GM23338 (cell line): ENCODE data around the gene BLOC1S6. TPM values are rescaled to one million over a fixed set of nuclear protein-coding genes. Genes with fewer than 3 reads are reported as not detected.

Source experiments
- ATAC-seq: fragments of 200-7000 bp; cut with Tn5 transposase; 3 replicates; pipeline ENCODE4 v1.9.1; 2020
- DNase-seq: peaks from one replicate; pipeline ENCODE4 v3.0.0-alpha.2; 2015; ENCODE audit warnings: low spot score
- H2AFZ ChIP-seq: fragments of 200-600 bp; sonication (generic); 2 replicates; pipeline ENCODE4 v1.8.0; 2016; ENCODE audit warnings: antibody characterized with exemption, mild to moderate bottlenecking, moderate library complexity
- H3F3A ChIP-seq: fragments of 200-600 bp; sonication (generic); replicated peaks from 2 replicates; pipeline ENCODE4 v1.8.0; 2017; ENCODE audit warnings: antibody characterized with exemption, mixed run types, low read depth
- H3K27ac ChIP-seq: fragments of 200-600 bp; sonication (generic); 2 replicates; pipeline ENCODE4 v1.6.1; 2016; ENCODE audit warnings: low read depth
- H3K27me3 ChIP-seq: fragments of 200-600 bp; sonication (generic); 2 replicates; pipeline ENCODE4 v1.8.0; 2016; ENCODE audit warnings: mild to moderate bottlenecking, mixed run types, moderate library complexity; ENCODE audit not compliant: insufficient read depth
- H3K36me3 ChIP-seq: fragments of 200-600 bp; sonication (generic); 2 replicates; pipeline ENCODE4 v1.8.0; 2016; ENCODE audit warnings: mild to moderate bottlenecking; ENCODE audit not compliant: insufficient read depth
- H3K4me1 ChIP-seq: fragments of 200-600 bp; sonication (generic); 2 replicates; pipeline ENCODE4 v1.8.0; 2016; ENCODE audit warnings: mild to moderate bottlenecking, moderate library complexity; ENCODE audit not compliant: insufficient read depth
- H3K4me2 ChIP-seq: fragments of 200-600 bp; sonication (generic); 2 replicates; pipeline ENCODE4 v1.7.1; 2017; ENCODE audit warnings: mixed run types
- H3K4me3 ChIP-seq: fragments of 200-600 bp; sonication (generic); 2 replicates; pipeline ENCODE4 v1.6.1; 2016; ENCODE audit warnings: mixed run types
- H3K79me2 ChIP-seq: fragments of 200-600 bp; sonication (generic); replicated peaks from 2 replicates; pipeline ENCODE4 v1.8.0; 2017; ENCODE audit warnings: mild to moderate bottlenecking; ENCODE audit not compliant: insufficient read depth
- H3K9me2 ChIP-seq: fragments of 200-600 bp; sonication (generic); 2 replicates; pipeline ENCODE4 v1.8.0; 2017; ENCODE audit not compliant: insufficient read depth
- H4K20me1 ChIP-seq: fragments of 200-600 bp; sonication (generic); replicated peaks from 2 replicates; pipeline ENCODE4 v1.8.0; 2017; ENCODE audit warnings: mild to moderate bottlenecking; ENCODE audit not compliant: insufficient read depth
- H3K27ac Mint-ChIP-seq: 2 replicates; pipeline ENCODE4 v1.8.0; 2020; ENCODE audit warnings: inconsistent platforms, mild to moderate bottlenecking, moderate library complexity, mixed read lengths
- H3K27me3 Mint-ChIP-seq: 3 replicates; pipeline ENCODE4 v1.8.0; 2022; ENCODE audit warnings: low read depth, mild to moderate bottlenecking, moderate library complexity, mixed read lengths, inconsistent platforms; ENCODE audit not compliant: insufficient read depth, poor library complexity
- H3K36me3 Mint-ChIP-seq: 3 replicates; pipeline ENCODE4 v1.8.0; 2021; ENCODE audit warnings: low read depth, mild to moderate bottlenecking, inconsistent platforms, moderate library complexity, mixed read lengths
- H3K4me1 Mint-ChIP-seq: 3 replicates; pipeline ENCODE4 v1.8.0; 2020; ENCODE audit warnings: mild to moderate bottlenecking, inconsistent platforms, mixed read lengths
- H3K4me3 Mint-ChIP-seq: 3 replicates; pipeline ENCODE4 v1.8.0; 2021; ENCODE audit warnings: moderate library complexity, mild to moderate bottlenecking, inconsistent platforms, mixed read lengths
- H3K9me3 Mint-ChIP-seq: 3 replicates; pipeline ENCODE4 v1.8.0; 2020; ENCODE audit warnings: moderate library complexity, mild to moderate bottlenecking, inconsistent platforms, mixed read lengths
- JUNB ChIP-seq: IDR thresholded peaks from one replicate; pipeline ENCODE4 v1.6.1; 2016; ENCODE audit warnings: antibody characterized with exemption; ENCODE audit not compliant: unreplicated experiment
- POLR2AphosphoS5 ChIP-seq: IDR thresholded peaks from 2 replicates; pipeline ENCODE4 v1.6.1; 2016; ENCODE audit warnings: antibody characterized with exemption, low read depth
- ZNF331 ChIP-seq: fragments of 250-450 bp; sonication (Bioruptor Pico); IDR thresholded peaks from 2 replicates; pipeline ENCODE4 v1.5.0; 2020; ENCODE audit warnings: low read depth, mild to moderate bottlenecking, moderate library complexity
- polyA plus RNA-seq: library from polyadenylated mRNA; unstranded; fragments of >200 nt; fragmentation: Nextera tagmentation; extraction: Ambion mirVana; gene quantifications from 2 replicates; pipeline ENCODE4 v1.2.1, GENCODE V29; 2016
- total RNA-seq: library from RNA; depleted of rRNA; stranded (reverse); fragments of >200 nt; shearing (Covaris generic); gene quantifications from 2 replicates; pipeline ENCODE4 v1.2.3, GENCODE V29; 2014
- TF ChIP-seq, protein P1 (sequence below), 2 experiments: fragments of 200-600 bp in 1 of 2; sonication (generic) in 1 of 2; conservative IDR thresholded peaks; 2 replicates each; pipeline versions ENCODE4 v1.5.1 to v1.6.1; 2016 to 2017; ENCODE audit warnings: antibody characterized with exemption in 2 of 2, low read depth in 2 of 2, mild to moderate bottlenecking in 2 of 2, moderate library complexity in 1 of 2
- TF ChIP-seq, protein P2 (sequence below): IDR thresholded peaks from 2 replicates; pipeline ENCODE4 v1.6.1; 2016; ENCODE audit warnings: antibody characterized with exemption
- TF ChIP-seq, protein P3 (sequence below): fragments of 250-450 bp; sonication (Bioruptor Pico); IDR thresholded peaks from 2 replicates; pipeline ENCODE4 v1.5.0; 2020; ENCODE audit warnings: mild to moderate bottlenecking, moderate library complexity

BLOC1S6 gene
- total and polyA plus RNA-seq, 2 experiments from 2014 or later = 20.9 to 28.4 TPM

DNA sequence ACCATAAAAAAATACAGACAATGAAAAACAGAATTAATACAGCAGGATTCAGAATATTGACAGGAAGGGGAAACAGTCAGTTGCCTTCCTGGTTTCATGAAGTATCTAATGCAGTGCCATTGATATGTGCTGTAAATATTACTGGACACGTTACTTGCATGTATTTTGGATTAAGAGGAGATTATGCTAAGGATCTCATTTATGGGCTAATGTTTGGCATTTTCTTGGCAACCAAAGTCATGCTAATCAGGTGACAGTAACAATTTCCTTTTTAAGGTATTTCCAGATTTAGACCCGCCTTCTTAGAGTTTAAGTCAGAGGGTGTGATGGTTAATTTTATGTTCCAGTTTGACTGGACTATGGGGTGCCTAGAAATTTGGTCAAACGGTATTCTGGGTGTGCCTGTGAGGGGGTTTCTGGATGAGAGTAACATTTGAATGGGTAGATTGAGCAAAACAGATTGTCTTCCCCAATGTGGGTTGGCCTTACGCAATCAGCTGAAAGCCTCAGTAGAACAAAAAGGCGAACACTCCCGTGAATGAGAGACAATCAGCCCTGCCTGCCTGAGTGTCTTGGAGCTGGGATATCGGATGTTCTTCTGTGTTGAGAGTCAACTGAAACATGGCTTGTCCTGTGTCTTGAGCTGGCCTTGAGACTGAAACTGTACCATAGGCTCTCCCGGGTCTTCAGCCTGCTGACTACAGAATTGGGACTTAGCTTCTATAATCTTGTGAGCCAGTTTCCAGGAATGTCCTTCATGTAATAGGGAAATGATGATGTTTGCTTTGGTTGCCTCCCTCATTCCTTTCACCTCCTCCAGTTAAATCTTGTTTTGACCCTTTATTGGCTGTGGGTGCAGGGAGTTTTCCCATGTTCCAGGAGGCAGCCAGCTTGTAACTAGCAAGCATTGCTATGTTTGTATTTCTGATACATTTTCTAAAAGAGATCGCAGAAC lies 58.1 kb downstream of the BLOC1S6 start:
- Mint-ChIP-seq H3K9me3 (peaks cover 68% of the 10 kb centered on the region), H3K27me3 (peaks cover 1% of the 10 kb centered on the region), H3K36me3 (peaks cover 2% of the 10 kb centered on the region; the same call in 2 of the 3 replicates), H3K27ac (no peak overlapping the region), H3K4me3 (no peak overlapping the region), H3K4me1 (no peaks in the 10 kb centered on the region)
- H3K27me3 ChIP-seq = no peaks in the 10 kb centered on the region
- no peak overlapping the region for H3K4me3 ChIP-seq
- H3K9me2 ChIP-seq = no peaks in the 10 kb centered on the region
- no peaks in the 10 kb centered on the region for H4K20me1 ChIP-seq
- no peak overlapping the region for H3K4me2 ChIP-seq
- no peaks in the 10 kb centered on the region for H3F3A ChIP-seq
- ATAC-seq (no peak), DNase-seq (no peak)
- H3K4me1 ChIP-seq = no peaks in the 10 kb centered on the region
- no peak overlapping the region for H2AFZ ChIP-seq
- TF ChIP-seq, protein P1, sequence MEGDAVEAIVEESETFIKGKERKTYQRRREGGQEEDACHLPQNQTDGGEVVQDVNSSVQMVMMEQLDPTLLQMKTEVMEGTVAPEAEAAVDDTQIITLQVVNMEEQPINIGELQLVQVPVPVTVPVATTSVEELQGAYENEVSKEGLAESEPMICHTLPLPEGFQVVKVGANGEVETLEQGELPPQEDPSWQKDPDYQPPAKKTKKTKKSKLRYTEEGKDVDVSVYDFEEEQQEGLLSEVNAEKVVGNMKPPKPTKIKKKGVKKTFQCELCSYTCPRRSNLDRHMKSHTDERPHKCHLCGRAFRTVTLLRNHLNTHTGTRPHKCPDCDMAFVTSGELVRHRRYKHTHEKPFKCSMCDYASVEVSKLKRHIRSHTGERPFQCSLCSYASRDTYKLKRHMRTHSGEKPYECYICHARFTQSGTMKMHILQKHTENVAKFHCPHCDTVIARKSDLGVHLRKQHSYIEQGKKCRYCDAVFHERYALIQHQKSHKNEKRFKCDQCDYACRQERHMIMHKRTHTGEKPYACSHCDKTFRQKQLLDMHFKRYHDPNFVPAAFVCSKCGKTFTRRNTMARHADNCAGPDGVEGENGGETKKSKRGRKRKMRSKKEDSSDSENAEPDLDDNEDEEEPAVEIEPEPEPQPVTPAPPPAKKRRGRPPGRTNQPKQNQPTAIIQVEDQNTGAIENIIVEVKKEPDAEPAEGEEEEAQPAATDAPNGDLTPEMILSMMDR (conservative IDR thresholded peaks at IDR 0.05; ENCODE audit: low read depth in 2 of 2) = no peak
- TF ChIP-seq ZNF331 (CRISPR knock-in tag) (no peak), JUNB (no peak)
- TF ChIP-seq, protein P2, sequence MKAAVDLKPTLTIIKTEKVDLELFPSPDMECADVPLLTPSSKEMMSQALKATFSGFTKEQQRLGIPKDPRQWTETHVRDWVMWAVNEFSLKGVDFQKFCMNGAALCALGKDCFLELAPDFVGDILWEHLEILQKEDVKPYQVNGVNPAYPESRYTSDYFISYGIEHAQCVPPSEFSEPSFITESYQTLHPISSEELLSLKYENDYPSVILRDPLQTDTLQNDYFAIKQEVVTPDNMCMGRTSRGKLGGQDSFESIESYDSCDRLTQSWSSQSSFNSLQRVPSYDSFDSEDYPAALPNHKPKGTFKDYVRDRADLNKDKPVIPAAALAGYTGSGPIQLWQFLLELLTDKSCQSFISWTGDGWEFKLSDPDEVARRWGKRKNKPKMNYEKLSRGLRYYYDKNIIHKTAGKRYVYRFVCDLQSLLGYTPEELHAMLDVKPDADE = no peak
- no peak overlapping the region for H3K27ac ChIP-seq
- H3K79me2 ChIP-seq = no peaks in the 10 kb centered on the region
- no peaks in the 10 kb centered on the region for H3K36me3 ChIP-seq

- peaks cover 6% of the 10 kb centered on the region; the same call in 2 of the 3 replicates for H3K36me3 Mint-ChIP-seq
- H3K27ac Mint-ChIP-seq = no peak overlapping the region
- Histone ChIP-seq H4K20me1 (no peaks in the 10 kb centered on the region), H3K4me2 (no peak overlapping the region), H3K4me3 (no peak overlapping the region), H3K36me3 (no peaks in the 10 kb centered on the region), H3F3A (no peaks in the 10 kb centered on the region), H3K27me3 (no peaks in the 10 kb centered on the region), H3K4me1 (no peaks in the 10 kb centered on the region), H3K9me2 (no peaks in the 10 kb centered on the region), H3K79me2 (no peaks in the 10 kb centered on the region), H3K27ac (no peak overlapping the region), H2AFZ (no peak overlapping the region)
- DNase-seq = no peak
- H3K4me1 Mint-ChIP-seq = no peaks in the 10 kb centered on the region
- H3K4me3 Mint-ChIP-seq = no peak overlapping the region
- H3K27me3 Mint-ChIP-seq = peaks cover 4% of the 10 kb centered on the region
- TF ChIP-seq, protein P1 (conservative IDR thresholded peaks at IDR 0.05; ENCODE audit: low read depth in 2 of 2) = no peak
- TF ChIP-seq POLR2AphosphoS5 (no peak), JUNB (no peak)
- TF ChIP-seq, protein P3, sequence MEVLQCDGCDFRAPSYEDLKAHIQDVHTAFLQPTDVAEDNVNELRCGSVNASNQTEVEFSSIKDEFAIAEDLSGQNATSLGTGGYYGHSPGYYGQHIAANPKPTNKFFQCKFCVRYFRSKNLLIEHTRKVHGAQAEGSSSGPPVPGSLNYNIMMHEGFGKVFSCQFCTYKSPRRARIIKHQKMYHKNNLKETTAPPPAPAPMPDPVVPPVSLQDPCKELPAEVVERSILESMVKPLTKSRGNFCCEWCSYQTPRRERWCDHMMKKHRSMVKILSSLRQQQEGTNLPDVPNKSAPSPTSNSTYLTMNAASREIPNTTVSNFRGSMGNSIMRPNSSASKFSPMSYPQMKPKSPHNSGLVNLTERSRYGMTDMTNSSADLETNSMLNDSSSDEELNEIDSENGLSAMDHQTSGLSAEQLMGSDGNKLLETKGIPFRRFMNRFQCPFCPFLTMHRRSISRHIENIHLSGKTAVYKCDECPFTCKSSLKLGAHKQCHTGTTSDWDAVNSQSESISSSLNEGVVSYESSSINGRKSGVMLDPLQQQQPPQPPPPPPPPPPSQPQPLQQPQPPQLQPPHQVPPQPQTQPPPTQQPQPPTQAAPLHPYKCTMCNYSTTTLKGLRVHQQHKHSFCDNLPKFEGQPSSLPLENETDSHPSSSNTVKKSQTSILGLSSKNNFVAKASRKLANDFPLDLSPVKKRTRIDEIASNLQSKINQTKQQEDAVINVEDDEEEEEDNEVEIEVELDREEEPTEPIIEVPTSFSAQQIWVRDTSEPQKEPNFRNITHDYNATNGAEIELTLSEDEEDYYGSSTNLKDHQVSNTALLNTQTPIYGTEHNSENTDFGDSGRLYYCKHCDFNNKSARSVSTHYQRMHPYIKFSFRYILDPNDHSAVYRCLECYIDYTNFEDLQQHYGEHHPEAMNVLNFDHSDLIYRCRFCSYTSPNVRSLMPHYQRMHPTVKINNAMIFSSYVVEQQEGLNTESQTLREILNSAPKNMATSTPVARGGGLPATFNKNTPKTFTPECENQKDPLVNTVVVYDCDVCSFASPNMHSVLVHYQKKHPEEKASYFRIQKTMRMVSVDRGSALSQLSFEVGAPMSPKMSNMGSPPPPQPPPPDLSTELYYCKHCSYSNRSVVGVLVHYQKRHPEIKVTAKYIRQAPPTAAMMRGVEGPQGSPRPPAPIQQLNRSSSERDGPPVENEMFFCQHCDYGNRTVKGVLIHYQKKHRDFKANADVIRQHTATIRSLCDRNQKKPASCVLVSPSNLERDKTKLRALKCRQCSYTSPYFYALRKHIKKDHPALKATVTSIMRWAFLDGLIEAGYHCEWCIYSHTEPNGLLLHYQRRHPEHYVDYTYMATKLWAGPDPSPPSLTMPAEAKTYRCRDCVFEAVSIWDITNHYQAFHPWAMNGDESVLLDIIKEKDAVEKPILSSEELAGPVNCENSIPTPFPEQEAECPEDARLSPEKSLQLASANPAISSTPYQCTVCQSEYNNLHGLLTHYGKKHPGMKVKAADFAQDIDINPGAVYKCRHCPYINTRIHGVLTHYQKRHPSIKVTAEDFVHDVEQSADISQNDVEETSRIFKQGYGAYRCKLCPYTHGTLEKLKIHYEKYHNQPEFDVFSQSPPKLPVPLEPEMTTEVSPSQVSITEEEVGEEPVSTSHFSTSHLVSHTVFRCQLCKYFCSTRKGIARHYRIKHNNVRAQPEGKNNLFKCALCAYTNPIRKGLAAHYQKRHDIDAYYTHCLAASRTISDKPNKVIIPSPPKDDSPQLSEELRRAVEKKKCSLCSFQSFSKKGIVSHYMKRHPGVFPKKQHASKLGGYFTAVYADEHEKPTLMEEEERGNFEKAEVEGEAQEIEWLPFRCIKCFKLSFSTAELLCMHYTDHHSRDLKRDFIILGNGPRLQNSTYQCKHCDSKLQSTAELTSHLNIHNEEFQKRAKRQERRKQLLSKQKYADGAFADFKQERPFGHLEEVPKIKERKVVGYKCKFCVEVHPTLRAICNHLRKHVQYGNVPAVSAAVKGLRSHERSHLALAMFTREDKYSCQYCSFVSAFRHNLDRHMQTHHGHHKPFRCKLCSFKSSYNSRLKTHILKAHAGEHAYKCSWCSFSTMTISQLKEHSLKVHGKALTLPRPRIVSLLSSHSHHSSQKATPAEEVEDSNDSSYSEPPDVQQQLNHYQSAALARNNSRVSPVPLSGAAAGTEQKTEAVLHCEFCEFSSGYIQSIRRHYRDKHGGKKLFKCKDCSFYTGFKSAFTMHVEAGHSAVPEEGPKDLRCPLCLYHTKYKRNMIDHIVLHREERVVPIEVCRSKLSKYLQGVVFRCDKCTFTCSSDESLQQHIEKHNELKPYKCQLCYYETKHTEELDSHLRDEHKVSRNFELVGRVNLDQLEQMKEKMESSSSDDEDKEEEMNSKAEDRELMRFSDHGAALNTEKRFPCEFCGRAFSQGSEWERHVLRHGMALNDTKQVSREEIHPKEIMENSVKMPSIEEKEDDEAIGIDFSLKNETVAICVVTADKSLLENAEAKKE = no peak
- peaks cover 68% of the 10 kb centered on the region for H3K9me3 Mint-ChIP-seq
- ATAC-seq = no peak
Observed at GRCh38 chr15:45646220-45646619, 59.0 kb downstream of the BLOC1S6 start.
